ENCODE results near the gene ISCU.

Gene ISCU

DNA sequence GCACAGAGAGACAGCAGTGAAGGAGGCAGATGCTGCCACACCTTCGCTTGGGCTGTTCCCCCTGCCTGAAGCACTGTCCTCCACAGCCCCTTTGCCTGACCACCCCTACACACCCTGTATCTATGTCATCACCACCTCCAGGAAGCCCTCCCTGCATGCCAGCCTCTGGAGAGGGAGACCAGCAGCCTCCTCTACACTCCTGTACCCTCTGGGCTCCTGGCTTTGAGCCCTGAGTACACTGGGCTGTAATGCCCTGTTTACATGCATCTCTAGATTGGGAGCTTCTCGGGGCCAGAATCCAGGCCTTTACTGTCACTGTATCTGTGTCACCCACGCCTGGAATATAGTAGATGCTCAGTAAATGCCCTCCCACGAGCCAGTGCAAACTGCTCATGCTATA lies 41.3 kb downstream of the ISCU start:
- DNase-seq (ENCODE audit: low read depth), result no peak

DNA sequence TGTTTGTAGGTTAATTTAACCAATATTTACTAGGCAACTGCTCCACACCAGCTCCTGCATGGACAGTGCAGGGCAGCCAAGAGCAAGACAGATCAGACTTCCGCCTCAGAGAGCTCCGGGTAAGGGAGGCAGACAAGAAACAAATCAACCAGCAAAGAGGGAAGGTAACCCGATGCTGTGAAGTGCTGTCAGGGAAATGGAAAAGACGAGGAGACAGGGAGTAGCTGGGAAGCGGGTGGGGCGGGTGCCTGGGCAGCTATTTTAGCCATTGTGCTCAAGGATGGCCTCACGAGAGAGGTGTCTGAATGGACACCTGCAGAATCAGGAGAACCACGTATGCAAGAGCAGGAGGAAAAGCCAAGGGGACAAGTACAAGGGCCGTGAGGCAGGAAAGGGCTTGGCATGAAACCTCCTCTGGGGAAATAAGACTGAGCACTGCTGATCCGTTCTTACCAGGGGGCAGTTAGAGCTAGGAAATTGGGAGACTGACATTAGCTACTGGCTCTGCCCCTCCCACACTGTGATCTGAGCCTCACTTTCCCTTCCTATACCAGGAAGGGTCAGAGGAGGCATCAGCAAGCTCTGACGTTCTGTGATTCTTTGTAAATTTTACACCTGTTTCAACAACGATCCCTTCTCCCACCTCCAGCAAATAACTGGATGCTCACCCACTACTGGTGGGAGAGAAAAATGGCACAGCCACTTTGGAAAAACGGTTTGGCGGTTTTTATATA lies 42.0 kb downstream of the ISCU start:
- no peak for DNase-seq (ENCODE audit: low read depth)

DNA sequence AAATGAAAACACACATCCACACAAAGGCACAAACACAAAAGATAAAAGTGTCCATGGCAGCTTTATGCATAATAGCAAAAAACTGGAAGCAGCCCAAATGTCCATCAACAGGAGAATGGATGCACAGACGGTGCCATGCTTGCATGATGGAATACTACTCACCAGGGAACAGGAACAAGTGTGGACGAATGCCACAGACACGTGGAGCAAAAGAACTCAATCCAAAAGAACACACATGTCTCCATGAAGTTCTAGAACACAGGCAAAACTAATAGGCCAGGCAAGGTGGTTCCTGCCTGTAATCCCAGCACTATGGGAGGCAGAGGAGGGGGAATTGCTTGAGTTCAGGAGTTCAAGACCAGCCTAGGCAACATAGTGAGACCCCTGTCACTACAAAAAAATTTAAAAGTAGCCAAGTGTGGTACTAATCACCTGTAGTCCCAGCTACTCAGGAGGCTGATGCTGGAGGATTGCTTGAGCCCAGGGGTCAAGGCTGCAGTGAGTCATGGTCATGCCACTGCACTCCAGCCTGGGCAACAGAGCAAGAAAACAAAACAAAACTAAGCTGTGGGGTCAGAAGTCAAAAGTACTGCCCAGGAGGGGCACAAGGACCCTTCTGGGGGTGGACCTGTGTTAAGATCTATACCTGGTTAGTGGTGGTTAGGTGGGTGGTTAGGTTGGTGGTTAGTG lies 42.7 kb downstream of the ISCU start:
- peak; percentile 54 for DNase-seq (ENCODE audit: low read depth)

DNA sequence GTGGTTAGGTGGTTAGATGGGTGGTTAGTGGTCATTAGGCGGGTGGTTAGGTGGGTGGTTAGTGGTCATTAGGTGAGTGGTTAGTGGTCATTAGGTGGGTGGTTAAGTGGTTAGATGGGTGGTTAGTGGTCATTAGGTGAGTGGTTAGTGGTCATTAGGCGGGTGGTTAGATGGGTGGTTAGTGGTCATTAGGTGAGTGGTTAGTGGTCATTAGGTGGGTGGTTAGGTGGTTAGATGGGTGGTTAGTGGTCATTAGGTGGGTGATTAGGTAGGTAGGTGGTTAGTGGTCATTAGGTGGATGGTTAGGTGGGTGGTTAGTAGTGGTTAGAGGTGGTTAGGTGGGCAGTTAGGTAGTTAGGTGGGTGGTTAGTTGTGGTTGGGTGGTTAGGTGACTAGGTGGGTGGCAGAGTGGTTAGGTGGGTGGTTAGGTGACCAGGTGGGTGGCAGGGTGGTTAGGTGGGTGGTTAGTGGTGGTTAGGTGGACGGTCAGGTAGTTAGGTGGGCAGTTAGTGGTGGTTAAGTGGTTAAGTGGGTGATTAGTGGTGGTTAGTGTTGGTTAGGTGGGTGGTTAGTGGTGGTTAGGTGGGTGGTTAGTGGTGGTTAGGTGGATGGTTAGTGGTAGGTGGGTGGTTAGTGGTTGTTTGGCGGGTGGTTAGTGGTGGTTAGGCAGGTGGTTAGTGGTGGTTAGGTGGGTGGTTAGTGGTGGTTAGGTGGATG lies 43.5 kb downstream of the ISCU start:
- DNase-seq (ENCODE audit: low read depth), result no peak

DNA sequence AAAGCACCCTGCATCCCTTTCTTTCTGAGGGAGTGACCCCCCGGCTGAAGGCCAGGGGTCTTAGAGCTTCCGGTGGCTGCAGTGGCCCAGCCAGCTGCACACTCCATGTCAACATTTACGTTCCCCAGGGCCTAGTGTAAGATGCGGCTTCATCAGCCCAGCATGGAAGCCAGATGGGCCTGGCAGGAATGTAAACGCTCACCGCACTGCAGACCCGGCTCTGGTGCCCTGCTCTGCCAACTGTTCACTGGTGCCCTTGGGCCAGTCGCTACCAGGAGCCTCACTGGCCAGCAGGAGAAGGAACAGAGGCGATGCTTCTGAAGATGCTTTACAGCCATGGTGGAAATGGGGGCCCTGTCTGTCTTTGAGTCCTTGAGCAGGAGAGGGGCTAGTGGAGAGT lies 44.1 kb downstream of the ISCU start:
- no peak for DNase-seq (ENCODE audit: low read depth)

DNA sequence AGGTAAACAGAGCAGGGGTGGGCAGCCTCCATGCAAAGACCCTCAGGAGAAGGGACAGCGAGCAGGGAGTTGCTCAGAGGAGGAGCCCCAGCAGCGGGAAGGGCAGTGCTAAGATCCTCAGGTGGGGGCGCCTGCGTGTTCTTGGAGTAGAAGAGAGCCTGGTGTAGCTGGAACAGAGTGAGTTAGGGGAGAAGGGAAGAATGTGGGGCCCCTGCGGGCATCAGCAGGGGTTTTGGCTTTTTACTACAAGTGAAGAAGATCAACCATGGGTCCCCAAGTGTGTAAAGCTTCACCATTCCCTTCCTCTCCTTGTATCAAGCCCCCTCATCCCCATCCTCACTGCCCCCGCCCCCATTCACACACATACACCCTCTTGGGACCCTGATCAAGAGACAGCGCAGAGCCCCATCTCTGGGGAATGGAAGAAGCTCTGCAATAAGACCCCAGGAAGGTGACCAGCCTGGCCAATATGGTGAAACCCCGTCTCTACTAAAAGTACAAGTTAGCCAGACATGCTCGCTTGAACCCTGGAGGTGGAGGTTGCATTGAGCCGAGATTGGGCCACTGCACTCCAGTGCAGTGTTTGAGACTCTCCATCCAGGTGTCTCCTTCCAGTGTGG lies 45.7 kb downstream of the ISCU start:
- DNase-seq (ENCODE audit: low read depth), result no peak

DNA sequence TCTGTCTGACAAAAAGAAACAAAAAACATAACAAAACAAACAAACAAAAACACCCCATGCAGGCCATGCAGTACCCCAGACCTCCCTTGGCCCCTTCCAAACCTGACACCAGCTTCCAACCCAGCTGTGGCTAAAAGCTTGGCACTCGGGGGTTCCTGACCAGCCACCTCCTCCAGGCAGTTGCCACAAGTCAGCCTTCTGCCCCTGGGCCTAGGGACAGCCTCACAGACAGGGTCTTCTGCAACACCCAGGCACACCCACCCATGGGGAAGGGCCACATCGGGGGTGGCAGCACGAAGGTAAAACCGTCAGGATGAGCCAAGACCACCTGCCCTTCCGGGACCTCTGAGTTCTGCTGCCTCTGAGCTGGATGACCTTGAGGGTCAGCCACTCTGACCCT lies 46.2 kb downstream of the ISCU start:
- no peak for DNase-seq (ENCODE audit: low read depth)

DNA sequence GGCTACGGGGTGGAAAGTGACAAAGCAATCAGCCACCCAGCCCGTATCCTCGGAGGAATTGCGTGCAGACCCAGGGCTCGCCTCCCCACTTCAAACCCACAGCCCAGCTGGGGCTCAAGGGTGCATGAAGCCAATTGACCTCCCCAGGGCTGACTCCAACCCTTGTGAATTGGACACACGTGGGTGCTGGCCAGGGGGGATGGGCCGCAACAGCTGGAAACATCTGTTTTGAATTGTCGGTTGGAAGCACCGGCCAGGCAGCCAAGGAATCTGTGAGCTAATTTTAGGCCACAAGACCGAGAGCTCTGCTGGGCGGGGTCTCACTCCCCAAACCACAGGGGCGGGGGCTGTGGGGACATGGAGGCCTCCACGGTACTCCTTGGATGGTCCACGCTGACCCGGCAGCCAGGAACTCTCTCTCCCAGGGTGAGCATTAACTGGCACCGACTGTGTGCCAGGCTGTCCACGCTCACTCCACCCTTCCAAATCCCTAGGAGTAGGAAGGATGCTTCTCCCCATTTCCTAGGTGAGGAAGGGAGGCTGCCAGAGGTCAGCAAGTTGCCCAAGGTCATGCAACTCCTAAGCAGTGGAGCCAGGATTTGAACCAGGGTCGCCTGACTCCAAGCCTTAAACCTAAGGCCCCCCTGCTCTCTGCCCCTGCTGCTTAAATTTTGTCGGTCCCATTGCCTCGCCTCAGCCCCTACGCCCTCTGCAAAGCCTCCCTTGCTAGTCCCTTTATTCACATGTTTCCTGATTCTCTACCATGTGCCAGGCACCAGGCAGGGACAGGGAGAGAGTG lies 47.3 kb downstream of the ISCU start:
- no peak for DNase-seq (ENCODE audit: low read depth)

DNA sequence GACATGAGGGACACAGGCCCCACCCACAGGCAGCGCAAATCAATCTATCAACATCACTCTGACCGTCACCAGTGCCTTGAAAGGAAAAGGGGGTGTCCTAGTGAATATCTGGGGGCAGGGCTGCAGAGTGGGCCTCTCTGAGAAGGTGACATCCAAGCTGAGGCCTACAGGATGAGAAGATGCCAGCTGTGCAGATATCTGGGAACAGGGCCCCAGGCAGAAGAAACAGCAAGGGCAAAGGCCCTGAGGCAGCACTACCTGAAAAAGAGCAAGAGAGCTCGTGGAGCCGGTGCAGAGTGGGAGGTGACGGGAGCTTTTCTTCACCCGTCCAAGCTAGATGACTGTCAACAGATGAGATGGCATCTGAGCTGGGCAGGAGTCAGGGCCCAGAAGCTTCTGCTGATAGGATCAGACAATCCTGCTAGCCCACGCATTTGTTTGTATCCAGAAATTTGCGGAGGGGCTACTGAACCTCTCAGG lies 48.0 kb downstream of the ISCU start:
- DNase-seq (ENCODE audit: low read depth), result no peak

DNA sequence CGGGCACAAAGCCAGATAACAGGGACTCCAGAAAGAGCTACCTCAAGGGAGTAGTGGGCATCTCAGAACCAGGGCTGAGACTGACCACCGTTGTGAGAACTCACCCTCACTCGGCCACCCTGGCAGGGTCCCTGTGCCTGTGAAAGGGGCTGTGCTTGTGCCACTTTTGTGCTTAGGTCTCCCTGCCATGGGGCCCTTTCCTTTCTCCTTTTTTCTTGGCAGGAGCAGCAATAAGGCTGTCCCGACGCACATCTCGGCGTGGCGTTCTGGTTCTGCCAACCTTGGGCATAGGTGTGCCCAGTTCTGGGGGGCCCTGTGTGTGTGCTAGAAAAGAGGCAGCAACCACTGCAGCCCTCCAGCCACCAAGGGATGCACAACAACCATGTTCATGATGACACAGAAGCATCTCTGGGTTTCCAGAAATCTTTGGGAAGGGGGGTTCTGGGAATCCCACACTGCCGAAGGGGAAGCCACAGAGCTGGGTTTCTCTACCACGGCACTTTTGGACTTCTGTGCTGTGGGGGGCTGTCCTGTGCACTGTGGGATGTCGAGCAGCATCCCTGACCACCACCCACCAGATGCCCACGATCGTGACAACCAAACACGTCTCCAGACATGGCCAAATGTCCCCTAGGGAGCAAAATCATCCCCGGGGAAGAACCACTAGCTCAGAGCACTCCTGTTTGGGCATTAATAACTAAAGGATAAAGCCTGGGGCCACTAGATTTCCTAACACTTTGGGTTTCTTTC lies 48.6 kb downstream of the ISCU start:
- DNase-seq (ENCODE audit: low read depth), result no peak

DNA sequence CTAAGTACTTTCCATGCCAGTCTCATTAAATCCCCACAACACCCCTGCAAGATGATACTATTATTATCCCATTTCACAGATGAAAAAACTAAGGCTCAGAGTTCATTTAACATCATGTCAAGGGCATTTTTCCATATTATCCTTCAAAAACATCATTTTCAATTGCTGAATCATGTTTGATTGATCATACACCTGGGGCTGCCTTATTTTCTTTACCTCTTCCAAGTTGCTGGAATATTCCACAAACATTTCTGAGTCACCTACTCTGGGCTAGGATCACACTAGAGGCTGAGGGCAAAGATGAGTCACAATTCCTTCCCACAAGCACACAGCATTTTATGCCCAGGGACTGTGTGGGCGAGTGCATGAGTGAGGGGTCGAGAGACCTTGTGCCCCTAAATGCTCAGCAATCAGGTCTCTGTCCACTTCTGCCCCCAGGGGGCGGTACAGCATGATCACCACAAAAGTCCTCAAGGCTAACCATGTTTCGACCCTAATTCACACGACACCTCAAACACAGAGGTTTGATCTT lies 49.6 kb downstream of the ISCU start:
- peak; percentile 92 for DNase-seq (ENCODE audit: low read depth)

DNA sequence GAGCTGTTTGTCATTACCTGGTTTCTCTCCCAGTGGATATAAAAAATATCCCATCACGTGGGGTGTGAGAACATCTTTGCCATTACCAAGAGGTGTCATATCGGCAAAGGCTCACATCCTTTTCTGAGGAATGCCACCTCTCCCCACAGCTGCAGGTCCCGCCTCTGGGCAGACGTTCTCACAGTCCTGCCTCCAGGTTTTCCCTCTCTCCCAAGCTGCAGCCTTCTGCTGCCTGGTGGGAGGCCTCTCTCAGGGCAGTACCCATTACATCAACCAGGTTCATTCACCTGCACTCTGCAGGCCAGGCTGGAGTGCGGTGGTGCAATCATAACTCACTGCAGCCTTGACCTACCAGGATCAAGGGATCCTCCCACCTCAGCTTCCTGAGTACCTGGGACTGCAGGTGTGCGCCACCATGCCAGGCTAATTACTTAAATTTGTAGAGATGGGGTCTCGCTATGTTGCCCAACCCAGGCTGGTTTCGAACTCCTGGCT lies 50.4 kb downstream of the ISCU start:
- peak; percentile 38 for DNase-seq (ENCODE audit: low read depth)

DNA sequence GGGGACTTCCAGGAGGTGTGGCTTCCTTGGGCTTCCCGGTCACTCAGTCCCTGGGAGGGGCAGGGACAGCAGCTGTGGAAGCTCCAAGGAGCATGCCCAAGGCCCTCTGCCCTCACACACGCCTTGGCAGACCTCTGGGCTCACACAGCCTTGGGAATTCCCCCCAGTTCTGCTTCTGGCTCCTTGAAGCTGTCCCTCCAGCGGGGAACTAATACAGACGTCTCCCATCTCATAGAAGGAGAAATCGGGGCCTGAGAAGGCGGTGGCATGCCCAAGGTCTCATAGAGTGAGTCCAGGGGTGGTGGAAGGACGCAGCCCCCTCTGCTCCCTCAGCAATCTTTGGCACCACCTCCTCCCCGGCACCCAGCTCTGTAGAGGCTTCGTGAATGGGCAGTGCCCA lies 51.2 kb downstream of the ISCU start:
- no peak for DNase-seq (ENCODE audit: low read depth)

DNA sequence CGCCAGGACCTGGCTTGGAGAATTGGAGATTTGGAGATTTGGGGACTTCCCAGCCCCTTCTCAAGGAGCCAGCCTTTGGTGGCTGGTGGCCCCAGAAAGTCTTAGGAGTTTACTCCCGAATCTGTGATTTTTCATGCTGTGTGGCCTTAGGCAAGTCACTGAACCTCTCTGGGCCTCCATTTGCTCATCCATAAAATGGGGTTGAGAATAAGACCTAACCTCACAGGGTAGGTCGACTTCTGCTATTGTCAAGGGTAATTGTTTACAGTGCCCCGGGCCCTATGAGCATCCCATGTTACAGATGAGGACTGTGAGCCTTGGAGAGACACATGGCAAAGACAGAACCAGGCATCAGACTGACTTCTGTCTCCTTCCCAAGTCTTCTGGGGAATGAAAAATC lies 51.6 kb downstream of the ISCU start:
- DNase-seq (ENCODE audit: low read depth), result no peak

DNA sequence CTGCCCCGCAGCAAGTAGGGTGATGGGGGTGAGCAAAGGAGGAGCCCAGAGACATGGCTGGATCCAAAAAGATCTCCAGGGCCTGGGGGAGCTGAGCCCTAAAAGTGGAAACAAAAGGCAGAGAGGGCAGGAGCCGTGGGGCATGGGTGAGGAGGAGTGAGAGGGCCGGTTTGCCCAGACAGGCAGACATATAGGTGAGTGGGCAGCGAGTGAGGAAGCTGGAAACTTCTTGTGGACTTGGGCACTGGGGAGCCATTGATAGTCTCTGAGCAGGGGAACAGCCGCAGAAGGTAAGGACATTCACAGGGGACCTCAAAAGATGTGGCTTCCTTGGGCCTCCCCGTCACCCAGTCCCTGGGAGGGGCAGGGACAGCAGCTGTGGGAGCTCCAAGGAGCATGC lies 52.2 kb downstream of the ISCU start:
- DNase-seq (ENCODE audit: low read depth), result no peak

DNA sequence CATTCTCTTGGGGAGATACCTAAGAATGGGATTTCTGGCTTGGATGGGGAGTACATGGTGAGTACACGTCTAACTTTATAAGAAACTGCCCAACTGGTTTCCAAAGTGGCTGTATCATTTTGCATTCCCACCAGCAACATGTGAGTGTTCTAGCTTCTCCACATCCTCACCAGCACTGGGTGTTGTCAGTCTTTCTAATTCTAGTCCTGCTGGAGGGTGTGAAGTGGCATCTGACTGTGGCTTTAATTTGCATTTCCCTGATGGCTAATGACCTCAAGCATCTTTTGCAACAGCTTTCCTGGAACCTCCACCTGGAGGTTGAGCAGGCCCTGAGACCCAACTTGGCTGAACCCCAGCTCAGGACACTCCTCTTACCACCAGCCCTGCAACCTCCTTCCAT lies 53.5 kb downstream of the ISCU start:
- no peak for DNase-seq (ENCODE audit: low read depth)

DNA sequence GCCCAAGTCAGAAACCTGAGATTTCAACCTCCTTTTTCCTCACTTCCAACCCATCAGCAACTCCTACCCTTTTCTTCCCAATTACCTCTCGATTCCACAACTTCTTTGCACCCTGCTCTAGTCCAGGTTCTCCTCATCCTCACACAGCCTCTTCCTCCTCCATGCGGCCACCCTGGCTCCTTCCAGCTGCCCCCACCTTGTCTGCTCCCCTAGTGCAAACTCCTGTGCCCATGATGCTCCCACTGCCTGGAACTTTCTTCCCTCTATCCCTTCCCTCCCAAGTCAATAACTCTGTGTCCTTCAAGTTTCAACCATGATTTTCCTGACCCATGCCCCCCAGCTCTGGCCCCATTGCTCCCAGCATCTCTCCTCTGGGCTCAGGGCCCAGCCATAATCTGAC lies 54.0 kb downstream of the ISCU start:
- DNase-seq (ENCODE audit: low read depth), result no peak

DNA sequence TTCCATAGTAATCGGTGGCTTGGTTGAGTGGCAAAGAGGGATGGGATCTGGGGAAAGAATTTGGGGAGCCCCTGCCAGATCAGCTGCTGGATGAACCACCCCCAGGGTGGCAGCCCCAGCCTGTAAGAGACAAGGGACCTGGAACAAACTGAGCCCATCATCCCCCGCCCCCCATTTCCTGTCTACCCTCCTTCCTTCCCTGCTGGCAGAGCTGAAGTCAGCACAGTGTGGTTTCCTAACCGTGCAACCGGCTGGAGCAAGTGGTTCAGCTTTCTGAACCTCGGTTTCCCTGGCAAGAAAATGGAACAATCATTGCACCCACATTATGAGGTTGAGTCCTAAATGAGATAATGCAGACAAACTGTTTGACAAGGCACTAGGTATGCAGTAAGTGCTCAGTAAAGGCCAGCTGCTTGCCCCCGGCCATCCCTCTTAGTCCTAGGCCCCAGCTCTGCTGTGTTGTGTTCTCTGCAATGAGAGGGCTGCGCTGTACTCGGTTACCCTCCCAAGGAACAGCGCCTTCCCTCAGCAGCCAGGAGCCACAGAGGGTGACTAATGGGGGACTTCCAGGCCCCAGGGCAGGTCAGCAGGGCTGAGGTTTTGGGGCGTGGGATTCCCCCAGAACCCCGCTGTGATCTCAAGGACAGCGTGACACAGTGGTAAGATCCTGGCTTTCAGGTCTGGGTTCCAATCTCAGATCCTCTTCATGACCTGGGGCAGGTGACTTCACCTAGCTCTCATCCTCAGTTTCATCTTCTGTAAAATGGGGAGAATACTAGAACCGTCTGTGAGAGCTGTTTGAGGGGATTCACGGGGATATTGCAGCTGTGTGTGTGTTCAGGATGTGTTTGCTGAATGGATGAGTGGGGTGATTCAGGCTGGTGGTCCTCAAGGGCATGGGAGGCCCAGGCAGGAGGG lies 54.8 kb downstream of the ISCU start:
- DNase-seq (ENCODE audit: low read depth), result no peak

Data from amniotic epithelial cell (primary cell).